ENCODE data around the gene ROBO2. TPM values are rescaled to one million over a fixed set of nuclear protein-coding genes. Genes with fewer than 3 reads are reported as not detected.

Gene ROBO2
- total and polyA plus RNA-seq, 2 experiments from 2014 or later, result 1.2 to 14.3 TPM

DNA sequence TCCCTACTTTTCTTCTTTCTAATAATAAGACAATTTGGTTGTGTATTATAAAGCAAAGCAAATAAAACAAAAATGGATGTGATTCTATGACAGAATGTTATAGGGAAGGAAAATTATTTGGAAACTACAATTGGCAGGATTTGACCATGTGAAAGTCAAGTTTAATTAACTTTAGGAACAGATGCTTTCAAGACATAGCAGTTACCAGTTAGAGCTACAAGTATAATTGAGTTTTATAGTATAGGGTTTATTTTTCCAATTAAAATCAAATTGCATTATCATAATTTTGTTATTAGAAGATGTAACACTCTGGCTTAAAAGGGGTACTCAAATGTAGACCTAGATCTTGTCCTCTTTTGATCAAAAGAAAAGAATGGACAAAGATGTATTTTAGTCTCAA is 110.9 kb downstream of the ROBO2 start:
- H3K36me3 ChIP-seq (replicated peaks; ENCODE audit: insufficient read depth, low read depth), result no peaks in the 10 kb centered on the region
- H3K79me2 ChIP-seq, result no peaks in the 10 kb centered on the region
- no peak overlapping the region for H3K4me3 ChIP-seq
- no peaks in the 10 kb centered on the region for H3K9me2 ChIP-seq (replicated peaks; ENCODE audit: insufficient read depth)
- no peak overlapping the region for H3K4me2 ChIP-seq
- no peak for DNase-seq (ENCODE audit: low spot score)
- H3K4me1 ChIP-seq (ENCODE audit: insufficient read depth), result no peaks in the 10 kb centered on the region
- H2AFZ ChIP-seq, result no peak overlapping the region
- TF ChIP-seq CTCF (IDR thresholded peaks at IDR 0.05; ENCODE audit: poor library complexity) (no peak), EZH2phosphoT487 (IDR thresholded peaks at IDR 0.05; ENCODE audit: low read depth, severe bottlenecking, unreplicated experiment) (no peak), EZH2 (IDR thresholded peaks at IDR 0.05; ENCODE audit: borderline replicate concordance) (no peak)
- no peaks in the 10 kb centered on the region for H3K27me3 ChIP-seq
- peaks cover 2% of the 10 kb centered on the region for H3K9me3 ChIP-seq (ENCODE audit: low read depth)
- no peak overlapping the region for H3K27ac ChIP-seq
- no peaks in the 10 kb centered on the region for H4K20me1 ChIP-seq (ENCODE audit: insufficient read depth, poor library complexity, severe bottlenecking)

- DNase-seq (ENCODE audit: low spot score), result no peak
Observed at GRCh38 chr3:77158730-77159581, 119.1 kb downstream of the ROBO2 start.

GRCh38 chr3:77160931-77161497 is 121.1 kb downstream of the ROBO2 start:
- Histone ChIP-seq H3K9me3 (ENCODE audit: low read depth) (no peaks in the 10 kb centered on the region), H3K4me2 (no peak overlapping the region), H3K9me2 (replicated peaks; ENCODE audit: insufficient read depth) (no peaks in the 10 kb centered on the region), H3K36me3 (replicated peaks; ENCODE audit: insufficient read depth, low read depth) (no peaks in the 10 kb centered on the region), H2AFZ (no peak overlapping the region), H3K79me2 (no peaks in the 10 kb centered on the region), H3K4me1 (ENCODE audit: insufficient read depth) (no peaks in the 10 kb centered on the region), H3K4me3 (no peak overlapping the region), H3K27ac (no peak overlapping the region), H3K27me3 (no peaks in the 10 kb centered on the region), H4K20me1 (ENCODE audit: insufficient read depth, poor library complexity, severe bottlenecking) (no peaks in the 10 kb centered on the region)
- no peak for DNase-seq (ENCODE audit: low spot score)
- TF ChIP-seq CTCF (IDR thresholded peaks at IDR 0.05; ENCODE audit: poor library complexity), result no peak
- no peak for TF ChIP-seq EZH2 (IDR thresholded peaks at IDR 0.05; ENCODE audit: borderline replicate concordance)
- TF ChIP-seq EZH2phosphoT487 (IDR thresholded peaks at IDR 0.05; ENCODE audit: low read depth, severe bottlenecking, unreplicated experiment), result no peak
- 91% methylated on average over 2 of the region's 2 CpGs for WGBS (ENCODE audit: low lambda C conversion rate, missing lambda C conversion rate)

More at GRCh38 chr3:77158730-77159581, 119.1 kb downstream of the ROBO2 start:
- Histone ChIP-seq H3K4me3 (no peak overlapping the region), H3K36me3 (replicated peaks; ENCODE audit: insufficient read depth, low read depth) (no peaks in the 10 kb centered on the region), H2AFZ (no peak overlapping the region), H3K79me2 (no peaks in the 10 kb centered on the region), H3K27ac (no peak overlapping the region), H4K20me1 (ENCODE audit: insufficient read depth, poor library complexity, severe bottlenecking) (no peaks in the 10 kb centered on the region), H3K4me2 (no peak overlapping the region), H3K27me3 (no peaks in the 10 kb centered on the region), H3K4me1 (ENCODE audit: insufficient read depth) (no peaks in the 10 kb centered on the region), H3K9me2 (replicated peaks; ENCODE audit: insufficient read depth) (no peaks in the 10 kb centered on the region), H3K9me3 (ENCODE audit: low read depth) (no peaks in the 10 kb centered on the region)
- TF ChIP-seq CTCF (IDR thresholded peaks at IDR 0.05; ENCODE audit: poor library complexity), result no peak
- TF ChIP-seq EZH2phosphoT487 (IDR thresholded peaks at IDR 0.05; ENCODE audit: low read depth, severe bottlenecking, unreplicated experiment), result no peak
- TF ChIP-seq EZH2 (IDR thresholded peaks at IDR 0.05; ENCODE audit: borderline replicate concordance), result no peak
- 87% methylated on average over 5 of the region's 5 CpGs for WGBS (ENCODE audit: low lambda C conversion rate, missing lambda C conversion rate)

Data from hepatocyte (in vitro differentiated cells).